Measurements from ENCODE around the gene ADPRS.

ADPRS gene

GRCh38 chr1:36088265-36088576 lies 471 bp upstream of the ADPRS start:
- Histone ChIP-seq H3K4me2 (ENCODE audit: insufficient read depth, low read length) (peak overlapping the region; percentile 96), H3K79me2 (ENCODE audit: insufficient read depth, low read length) (peaks cover 40% of the 10 kb centered on the region), H3K4me1 (ENCODE audit: insufficient read depth, low read length) (peaks cover 44% of the 10 kb centered on the region), H3K27ac (ENCODE audit: low read length) (peak overlapping the region; percentile 78), H2AFZ (ENCODE audit: low read depth, low read length) (peak overlapping the region; percentile 96), H3K27me3 (ENCODE audit: insufficient read depth, low read length, poor library complexity) (peaks cover 11% of the 10 kb centered on the region), H3K36me3 (ENCODE audit: insufficient read depth, low read length) (peaks cover 28% of the 10 kb centered on the region), H3K9me3 (ENCODE audit: insufficient read depth, low read length, severe bottlenecking) (no peaks in the 10 kb centered on the region), H3K4me3 (ENCODE audit: low read depth in 1 of 2, low read length in 2 of 2) (peak overlapping the region; percentile 65 to 85; a peak in 3 of 4 replicates), H4K20me1 (ENCODE audit: insufficient read depth, low read length) (peaks cover 19% of the 10 kb centered on the region; the same call in 1 of the 2 replicates), H3K9ac (ENCODE audit: low read depth, low read length) (peak overlapping the region; percentile 83)
- TF ChIP-seq, protein P1, sequence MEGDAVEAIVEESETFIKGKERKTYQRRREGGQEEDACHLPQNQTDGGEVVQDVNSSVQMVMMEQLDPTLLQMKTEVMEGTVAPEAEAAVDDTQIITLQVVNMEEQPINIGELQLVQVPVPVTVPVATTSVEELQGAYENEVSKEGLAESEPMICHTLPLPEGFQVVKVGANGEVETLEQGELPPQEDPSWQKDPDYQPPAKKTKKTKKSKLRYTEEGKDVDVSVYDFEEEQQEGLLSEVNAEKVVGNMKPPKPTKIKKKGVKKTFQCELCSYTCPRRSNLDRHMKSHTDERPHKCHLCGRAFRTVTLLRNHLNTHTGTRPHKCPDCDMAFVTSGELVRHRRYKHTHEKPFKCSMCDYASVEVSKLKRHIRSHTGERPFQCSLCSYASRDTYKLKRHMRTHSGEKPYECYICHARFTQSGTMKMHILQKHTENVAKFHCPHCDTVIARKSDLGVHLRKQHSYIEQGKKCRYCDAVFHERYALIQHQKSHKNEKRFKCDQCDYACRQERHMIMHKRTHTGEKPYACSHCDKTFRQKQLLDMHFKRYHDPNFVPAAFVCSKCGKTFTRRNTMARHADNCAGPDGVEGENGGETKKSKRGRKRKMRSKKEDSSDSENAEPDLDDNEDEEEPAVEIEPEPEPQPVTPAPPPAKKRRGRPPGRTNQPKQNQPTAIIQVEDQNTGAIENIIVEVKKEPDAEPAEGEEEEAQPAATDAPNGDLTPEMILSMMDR (IDR thresholded peaks at IDR 0.05; ENCODE audit: borderline replicate concordance, extremely low read depth, low read length, poor library complexity, severe bottlenecking), result no peak
- ATAC-seq (ENCODE audit: insufficient read depth, low read depth), result peak; percentile 44; the same call in 2 of the 3 replicates
- no peak for DNase-seq

DNA sequence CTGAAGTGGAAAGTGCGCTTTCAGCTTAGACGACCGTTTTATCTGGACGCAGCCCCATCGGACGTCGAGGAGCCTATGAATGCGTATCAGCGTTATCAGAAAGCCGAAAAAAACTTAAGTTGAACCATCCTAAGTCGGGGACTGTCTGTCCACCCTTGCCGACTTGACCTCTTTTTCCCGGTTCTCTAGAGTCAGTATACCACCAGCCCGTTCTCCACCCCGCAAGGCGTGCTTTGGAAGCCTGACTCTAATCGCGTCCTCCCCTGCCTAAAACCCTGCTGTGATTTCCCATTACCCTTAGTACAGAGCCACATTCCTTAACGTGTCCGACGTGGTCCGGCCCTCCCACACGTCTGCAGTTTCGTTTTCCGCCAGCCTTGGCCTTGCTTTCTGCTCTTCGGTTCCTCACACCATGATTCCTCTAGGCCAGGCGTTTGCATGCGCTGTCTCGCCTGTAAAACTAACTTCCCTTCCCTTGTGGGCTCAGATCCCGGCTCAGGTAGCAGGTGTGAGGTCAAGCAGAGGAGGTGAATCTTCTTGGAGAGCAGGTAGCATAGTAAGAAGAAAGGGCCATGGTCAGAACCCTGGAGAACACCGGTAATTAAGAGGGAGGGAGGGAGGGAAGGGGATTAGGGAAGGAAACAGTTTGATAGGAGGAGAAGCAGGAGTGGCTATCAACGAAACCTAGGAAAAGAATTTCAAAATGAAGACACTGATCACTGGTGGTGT lies 865 bp downstream of the ADPRS start:
- H4K20me1 ChIP-seq (ENCODE audit: insufficient read depth, low read length), result peaks cover 25% of the 10 kb centered on the region
- H3K9ac ChIP-seq (ENCODE audit: low read depth, low read length), result peak overlapping the region; percentile 83
- H3K4me3 ChIP-seq (ENCODE audit: low read depth in 1 of 2, low read length in 2 of 2), result peak overlapping the region; percentile 65 to 85
- DNase-seq (peak; percentile 43), ATAC-seq (ENCODE audit: insufficient read depth, low read depth) (peak; percentile 33; the same call in 1 of the 3 replicates)
- H3K36me3 ChIP-seq (ENCODE audit: insufficient read depth, low read length), result peaks cover 41% of the 10 kb centered on the region
- H2AFZ ChIP-seq (ENCODE audit: low read depth, low read length), result peak overlapping the region; percentile 96
- H3K27ac ChIP-seq (ENCODE audit: low read length), result peak overlapping the region; percentile 78
- peaks cover 37% of the 10 kb centered on the region for H3K4me1 ChIP-seq (ENCODE audit: insufficient read depth, low read length)
- no peak for TF ChIP-seq EZH2 (IDR thresholded peaks at IDR 0.05; ENCODE audit: borderline replicate concordance, low read depth, low read length, severe bottlenecking)
- TF ChIP-seq, protein P1 (IDR thresholded peaks at IDR 0.05; ENCODE audit: borderline replicate concordance, extremely low read depth, low read length, poor library complexity, severe bottlenecking), result no peak
- peaks cover 40% of the 10 kb centered on the region for H3K79me2 ChIP-seq (ENCODE audit: insufficient read depth, low read length)
- H3K27me3 ChIP-seq (ENCODE audit: insufficient read depth, low read length, poor library complexity), result peaks cover 4% of the 10 kb centered on the region
- H3K4me2 ChIP-seq (ENCODE audit: insufficient read depth, low read length), result peak overlapping the region; percentile 96
- no peaks in the 10 kb centered on the region for H3K9me3 ChIP-seq (ENCODE audit: insufficient read depth, low read length, severe bottlenecking)

DNA sequence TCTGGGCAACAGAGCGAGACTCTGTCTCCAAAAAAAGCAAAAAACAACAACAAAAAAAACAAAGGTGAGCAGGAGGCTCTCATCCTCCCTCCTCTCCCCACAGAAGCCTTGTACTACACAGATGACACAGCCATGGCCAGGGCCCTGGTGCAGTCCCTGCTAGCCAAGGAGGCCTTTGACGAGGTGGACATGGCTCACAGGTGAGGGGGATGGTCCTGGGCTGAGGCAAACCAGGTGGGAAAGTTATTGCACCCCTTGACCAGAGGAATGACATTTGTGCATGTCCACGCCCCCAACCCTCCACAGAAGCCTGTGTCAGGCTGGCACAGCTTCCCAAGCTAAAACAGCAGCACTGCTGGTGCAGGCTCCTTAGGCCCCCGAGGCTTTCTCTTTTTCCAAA lies 2.4 kb downstream of the ADPRS start:
- H3K9ac ChIP-seq (ENCODE audit: low read depth, low read length), result no peak overlapping the region
- TF ChIP-seq EZH2 (IDR thresholded peaks at IDR 0.05; ENCODE audit: borderline replicate concordance, low read depth, low read length, severe bottlenecking), result no peak
- TF ChIP-seq, protein P1 (IDR thresholded peaks at IDR 0.05; ENCODE audit: borderline replicate concordance, extremely low read depth, low read length, poor library complexity, severe bottlenecking), result no peak
- peak overlapping the region; percentile 38; the same call in 1 of the 2 replicates for H3K4me2 ChIP-seq (ENCODE audit: insufficient read depth, low read length)
- DNase-seq (no peak), ATAC-seq (ENCODE audit: insufficient read depth, low read depth) (no peak)
- peaks cover 51% of the 10 kb centered on the region for H3K36me3 ChIP-seq (ENCODE audit: insufficient read depth, low read length)
- H3K79me2 ChIP-seq (ENCODE audit: insufficient read depth, low read length), result peaks cover 40% of the 10 kb centered on the region
- H2AFZ ChIP-seq (ENCODE audit: low read depth, low read length), result no peak overlapping the region
- no peak overlapping the region for H3K4me3 ChIP-seq (ENCODE audit: low read depth in 1 of 2, low read length in 2 of 2)
- no peak overlapping the region for H3K27ac ChIP-seq (ENCODE audit: low read length)
- peaks cover 37% of the 10 kb centered on the region for H3K4me1 ChIP-seq (ENCODE audit: insufficient read depth, low read length)
- no peaks in the 10 kb centered on the region for H3K27me3 ChIP-seq (ENCODE audit: insufficient read depth, low read length, poor library complexity)
- H3K9me3 ChIP-seq (ENCODE audit: insufficient read depth, low read length, severe bottlenecking), result no peaks in the 10 kb centered on the region
- peaks cover 25% of the 10 kb centered on the region for H4K20me1 ChIP-seq (ENCODE audit: insufficient read depth, low read length)

Data from DND-41 (cell line).